Measurements from ENCODE around the gene ASB2. TPM values are rescaled to one million over a fixed set of nuclear protein-coding genes. Genes with fewer than 3 reads are reported as not detected.

Gene ASB2
- total RNA-seq, 1 experiment from 2014 or later, result not detected

DNA sequence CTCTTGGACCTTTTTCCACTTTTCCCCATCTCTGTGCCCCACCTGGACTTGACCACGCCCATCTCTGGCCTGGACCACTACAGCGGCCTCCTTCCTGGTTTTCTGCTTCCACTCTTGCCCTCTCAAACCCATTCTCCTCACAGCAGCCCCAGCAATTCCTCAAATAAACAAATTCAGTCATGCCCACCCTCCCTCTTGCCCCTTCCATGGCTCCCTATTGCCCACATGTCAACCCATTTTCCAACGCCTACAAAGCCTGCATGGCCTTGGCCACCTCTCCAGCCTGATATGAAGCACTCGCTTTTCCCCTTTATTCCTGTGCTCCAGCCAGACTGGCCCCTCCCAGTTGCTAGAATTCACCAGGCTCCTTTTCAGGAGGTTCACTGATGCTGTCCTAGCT, 43.9 kb upstream of the ASB2 start:
- ChIA-PET CTCF (interaction anchor here (0.6 kb wide), 1 partner anchor 1106 kb away, joined by 3 read pairs; no protein-coding TSS in a partner anchor), POLR2A (ENCODE audit: unreplicated experiment) (no interaction called here)
- no TSS peak for BruUV-seq (replicated peaks)
- intact Hi-C loops (cut with micrococcal nuclease; ENCODE audit: unreplicated experiment), result no loop called here
- Histone ChIP-seq H4K20me1 (ENCODE audit: insufficient read depth) (no peaks in the 10 kb centered on the region), H3F3A (ENCODE audit: insufficient read depth, low read depth) (peaks cover 4% of the 10 kb centered on the region; the same call in 1 of the 2 replicates), H3K79me2 (ENCODE audit: low read depth) (no peaks in the 10 kb centered on the region), H3K36me3 (ENCODE audit: low read depth) (no peaks in the 10 kb centered on the region), H3K27ac (no peak overlapping the region), H3K4me3 (no peak overlapping the region), H3K4me1 (replicated peaks; ENCODE audit: insufficient read depth) (peaks cover 29% of the 10 kb centered on the region), H3K9me3 (ENCODE audit: insufficient read depth, low read depth) (no peaks in the 10 kb centered on the region), H3K9me2 (ENCODE audit: insufficient read depth) (no peaks in the 10 kb centered on the region), H2AFZ (no peak overlapping the region), H3K27me3 (ENCODE audit: insufficient read depth, low read depth) (no peaks in the 10 kb centered on the region), H3K4me2 (no peak overlapping the region)
- TF ChIP-seq EZH2 (IDR thresholded peaks at IDR 0.05; ENCODE audit: low read depth), result no peak
- TF ChIP-seq, protein P1, sequence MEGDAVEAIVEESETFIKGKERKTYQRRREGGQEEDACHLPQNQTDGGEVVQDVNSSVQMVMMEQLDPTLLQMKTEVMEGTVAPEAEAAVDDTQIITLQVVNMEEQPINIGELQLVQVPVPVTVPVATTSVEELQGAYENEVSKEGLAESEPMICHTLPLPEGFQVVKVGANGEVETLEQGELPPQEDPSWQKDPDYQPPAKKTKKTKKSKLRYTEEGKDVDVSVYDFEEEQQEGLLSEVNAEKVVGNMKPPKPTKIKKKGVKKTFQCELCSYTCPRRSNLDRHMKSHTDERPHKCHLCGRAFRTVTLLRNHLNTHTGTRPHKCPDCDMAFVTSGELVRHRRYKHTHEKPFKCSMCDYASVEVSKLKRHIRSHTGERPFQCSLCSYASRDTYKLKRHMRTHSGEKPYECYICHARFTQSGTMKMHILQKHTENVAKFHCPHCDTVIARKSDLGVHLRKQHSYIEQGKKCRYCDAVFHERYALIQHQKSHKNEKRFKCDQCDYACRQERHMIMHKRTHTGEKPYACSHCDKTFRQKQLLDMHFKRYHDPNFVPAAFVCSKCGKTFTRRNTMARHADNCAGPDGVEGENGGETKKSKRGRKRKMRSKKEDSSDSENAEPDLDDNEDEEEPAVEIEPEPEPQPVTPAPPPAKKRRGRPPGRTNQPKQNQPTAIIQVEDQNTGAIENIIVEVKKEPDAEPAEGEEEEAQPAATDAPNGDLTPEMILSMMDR (conservative IDR thresholded peaks at IDR 0.05), result no peak
- DNase-seq, result no peak

DNA sequence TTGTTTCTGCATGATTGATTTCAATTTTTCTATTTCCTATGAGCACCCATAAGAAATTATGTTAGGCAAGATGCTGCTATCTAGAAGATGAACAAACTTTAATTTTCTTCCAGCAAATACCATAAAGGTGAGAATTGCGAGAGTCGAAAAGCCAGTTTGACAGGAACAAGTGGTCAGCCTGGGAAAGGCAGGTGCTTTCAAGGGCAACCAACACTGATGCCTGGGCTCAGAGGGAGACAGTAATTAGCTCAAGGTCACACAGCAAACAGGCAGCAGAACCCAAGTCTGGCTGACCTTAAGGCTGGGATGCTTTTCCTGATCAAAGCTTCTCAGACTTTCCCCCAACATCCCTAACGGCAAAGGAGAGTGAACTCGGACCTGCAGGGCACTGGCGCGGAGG, 43.0 kb upstream of the ASB2 start:
- Histone ChIP-seq H3K4me1 (replicated peaks; ENCODE audit: insufficient read depth) (peaks cover 29% of the 10 kb centered on the region), H3K4me2 (peak overlapping the region; percentile 53), H3K79me2 (ENCODE audit: low read depth) (no peaks in the 10 kb centered on the region), H3K4me3 (no peak overlapping the region), H3K9me2 (ENCODE audit: insufficient read depth) (no peaks in the 10 kb centered on the region), H3K27ac (no peak overlapping the region), H3F3A (ENCODE audit: insufficient read depth, low read depth) (peaks cover 4% of the 10 kb centered on the region; the same call in 1 of the 2 replicates), H3K9me3 (ENCODE audit: insufficient read depth, low read depth) (no peaks in the 10 kb centered on the region), H3K27me3 (ENCODE audit: insufficient read depth, low read depth) (no peaks in the 10 kb centered on the region), H4K20me1 (ENCODE audit: insufficient read depth) (no peaks in the 10 kb centered on the region), H2AFZ (no peak overlapping the region), H3K36me3 (ENCODE audit: low read depth) (no peaks in the 10 kb centered on the region)
- ChIA-PET CTCF (no interaction called here), POLR2A (ENCODE audit: unreplicated experiment) (no interaction called here)
- TF ChIP-seq EZH2 (IDR thresholded peaks at IDR 0.05; ENCODE audit: low read depth), result no peak
- TF ChIP-seq, protein P1 (conservative IDR thresholded peaks at IDR 0.05), result no peak
- no TSS peak for BruUV-seq (replicated peaks)
- DNase-seq, result peak in 1 of 2 experiments; percentile 75
- intact Hi-C loops (cut with micrococcal nuclease; ENCODE audit: unreplicated experiment), result no loop called here

DNA sequence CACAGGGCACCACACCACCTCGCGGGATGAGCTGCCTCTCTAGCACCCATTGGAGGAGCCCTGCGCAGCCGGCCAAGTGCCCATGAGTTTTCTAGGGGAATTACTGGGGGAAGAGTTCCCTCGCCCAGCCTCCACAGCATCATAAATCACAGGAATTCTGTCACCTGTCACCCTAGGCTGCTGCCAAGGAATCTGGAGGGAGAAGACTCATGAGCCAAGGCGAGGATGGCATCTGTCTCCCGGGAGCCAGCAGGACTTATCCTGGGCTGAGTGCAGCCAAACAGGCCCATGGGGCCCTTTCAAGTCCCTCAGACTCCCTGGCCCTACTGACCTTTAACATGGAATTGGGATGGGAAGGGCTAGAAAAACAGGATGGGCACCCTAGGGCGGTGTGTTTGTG, 41.9 kb upstream of the ASB2 start:
- peak overlapping the region; percentile 53 for H3K4me2 ChIP-seq
- H3K27me3 ChIP-seq (ENCODE audit: insufficient read depth, low read depth), result no peaks in the 10 kb centered on the region
- H3K9me2 ChIP-seq (ENCODE audit: insufficient read depth), result no peaks in the 10 kb centered on the region
- TF ChIP-seq EZH2 (IDR thresholded peaks at IDR 0.05; ENCODE audit: low read depth), result no peak
- TF ChIP-seq, protein P1 (conservative IDR thresholded peaks at IDR 0.05), result no peak
- ChIA-PET POLR2A (ENCODE audit: unreplicated experiment) (no interaction called here), CTCF (no interaction called here)
- intact Hi-C loops (cut with micrococcal nuclease; ENCODE audit: unreplicated experiment), result no loop called here
- H3K27ac ChIP-seq, result no peak overlapping the region
- H3K4me1 ChIP-seq (replicated peaks; ENCODE audit: insufficient read depth), result peaks cover 29% of the 10 kb centered on the region
- no peaks in the 10 kb centered on the region for H3K36me3 ChIP-seq (ENCODE audit: low read depth)
- BruUV-seq (replicated peaks), result no TSS peak
- H3K4me3 ChIP-seq, result no peak overlapping the region
- H3K79me2 ChIP-seq (ENCODE audit: low read depth), result no peaks in the 10 kb centered on the region
- no peaks in the 10 kb centered on the region for H4K20me1 ChIP-seq (ENCODE audit: insufficient read depth)
- H2AFZ ChIP-seq, result no peak overlapping the region
- H3K9me3 ChIP-seq (ENCODE audit: insufficient read depth, low read depth), result no peaks in the 10 kb centered on the region
- DNase-seq, result no peak
- peaks cover 4% of the 10 kb centered on the region; the same call in 1 of the 2 replicates for H3F3A ChIP-seq (ENCODE audit: insufficient read depth, low read depth)

Data from PC-9 (cell line).